Endothelial cell of umbilical vein (primary cell): ENCODE measurements around the gene LMTK3. TPM values are rescaled to one million over a fixed set of nuclear protein-coding genes. Genes with fewer than 3 reads are reported as not detected.

Experiments used
- BruUV-seq: library from RNA; stranded (reverse); fragments of 400-500 nt; replicated peaks from 2 replicates; lab custom pipeline; 2021; lab: Mats Ljungman, UMichigan
- CTCF ChIA-PET: fragments of 300-600, 350-600 bp; sonication (Branson Sonifier 250); formaldehyde crosslinking; loops from one replicate; lab custom pipeline; 2021; ENCODE audit warnings: antibody characterized with exemption, inconsistent platforms; lab: Charles Lee
- POLR2A ChIA-PET: fragments of 300-600, 350-600 bp; sonication (Branson Sonifier 250); formaldehyde crosslinking; loops from one replicate; lab custom pipeline; 2021; ENCODE audit warnings: antibody characterized with exemption, inconsistent platforms; lab: Charles Lee
- DNase-seq: peaks from one replicate; pipeline ENCODE4 v3.0.0-alpha.2; 2011; ENCODE audit warnings: low read depth, low spot score
- FAIRE-seq: peaks from 2 replicates; lab custom pipeline; 2011; peaks lifted over from hg19 to GRCh38; lab: Jason Lieb, UNC
- H2AFZ ChIP-seq: 2 replicates; pipeline ENCODE4 v1.6.0; 2012; ENCODE audit warnings: low read depth, low read length, control low read depth, inconsistent platforms
- H3K27ac ChIP-seq: 2 replicates; pipeline ENCODE4 v1.5.1; 2011; ENCODE audit warnings: low read depth, mild to moderate bottlenecking, control low read depth, low read length, moderate library complexity; ENCODE audit not compliant: insufficient read depth
- H3K27me3 ChIP-seq, 2 experiments: 2 replicates each; pipeline versions ENCODE4 v1.6.0 to v1.6.1; 2011; ENCODE audit warnings: low read length in 2 of 2, mixed read lengths in 1 of 2; ENCODE audit not compliant: control insufficient read depth in 2 of 2, insufficient read depth in 2 of 2
- H3K36me3 ChIP-seq, 2 experiments: 2 replicates in 1 of 2; 3 replicates in 1 of 2; pipeline ENCODE4 v1.5.1; 2011; ENCODE audit warnings: low read length in 2 of 2, mild to moderate bottlenecking in 1 of 2, moderate library complexity in 1 of 2; ENCODE audit not compliant: control insufficient read depth in 2 of 2, insufficient read depth in 2 of 2; ENCODE audit errors: extremely low read depth in 1 of 2
- H3K4me1 ChIP-seq: 3 replicates; pipeline ENCODE4 v1.5.1; 2011; ENCODE audit warnings: mild to moderate bottlenecking, low read length; ENCODE audit not compliant: control insufficient read depth, insufficient read depth; ENCODE audit errors: extremely low read depth
- H3K4me2 ChIP-seq: 2 replicates; pipeline ENCODE4 v1.6.1; 2011; ENCODE audit warnings: low read length, control low read depth, mixed read lengths; ENCODE audit not compliant: insufficient read depth
- H3K4me3 ChIP-seq, 3 experiments: fragments of 200-600 bp in 1 of 3; sonication (generic), shearing (Covaris generic) in 1 of 3; replicated peaks in 1 of 3; 2 replicates each; pipeline ENCODE4 v1.5.1; 2011 to 2016; ENCODE audit warnings: control low read depth in 3 of 3, low read length in 3 of 3, mild to moderate bottlenecking in 2 of 3, inconsistent platforms in 1 of 3, low read depth in 1 of 3, moderate library complexity in 1 of 3; ENCODE audit not compliant: insufficient read depth in 1 of 3
- H3K79me2 ChIP-seq: 2 replicates; pipeline ENCODE4 v1.6.0; 2012; ENCODE audit warnings: low read length, inconsistent platforms; ENCODE audit not compliant: control insufficient read depth, insufficient read depth
- H3K9ac ChIP-seq: replicated peaks from 2 replicates; pipeline ENCODE3; 2011; ENCODE audit warnings: low read length, control low read depth; ENCODE audit not compliant: insufficient read depth; ENCODE audit errors: extremely low read depth
- H3K9me1 ChIP-seq: replicated peaks from 3 replicates; pipeline ENCODE4 v1.6.0; 2011; ENCODE audit warnings: mild to moderate bottlenecking, low read length; ENCODE audit not compliant: control insufficient read depth, insufficient read depth; ENCODE audit errors: extremely low read depth
- H3K9me3 ChIP-seq: replicated peaks from 2 replicates; pipeline ENCODE4 v1.5.1; 2012; ENCODE audit warnings: low read length, inconsistent platforms; ENCODE audit not compliant: control insufficient read depth, insufficient read depth
- H4K20me1 ChIP-seq: replicated peaks from 2 replicates; pipeline ENCODE3; 2011; ENCODE audit warnings: mild to moderate bottlenecking, low read length; ENCODE audit not compliant: control insufficient read depth, insufficient read depth; ENCODE audit errors: extremely low read depth
- EZH2 ChIP-seq: IDR thresholded peaks from 2 replicates; pipeline ENCODE4 v1.6.1; 2012; ENCODE audit warnings: borderline replicate concordance, low read depth, mild to moderate bottlenecking, moderate library complexity, low read length, inconsistent platforms; ENCODE audit not compliant: severe bottlenecking
- FOS ChIP-seq: IDR thresholded peaks from 2 replicates; pipeline ENCODE4 v1.6.1; 2011; ENCODE audit warnings: mild to moderate bottlenecking, low read length, moderate library complexity, borderline replicate concordance; ENCODE audit not compliant: insufficient read depth
- GATA2 ChIP-seq: IDR thresholded peaks from 2 replicates; pipeline ENCODE4 v1.7.0; 2011; ENCODE audit warnings: low read depth, mild to moderate bottlenecking, moderate library complexity, mixed read lengths, low read length; ENCODE audit not compliant: insufficient read length, insufficient read depth
- JUN ChIP-seq: IDR thresholded peaks from 2 replicates; pipeline ENCODE4 v1.6.1; 2011; ENCODE audit warnings: borderline replicate concordance, low read depth; ENCODE audit not compliant: insufficient read length, insufficient read depth
- MAX ChIP-seq: IDR thresholded peaks from 2 replicates; pipeline ENCODE4 v1.6.1; 2011; ENCODE audit not compliant: insufficient read depth, insufficient read length
- MYC ChIP-seq: IDR thresholded peaks from one replicate; pipeline ENCODE4 v1.6.1; 2011; ENCODE audit warnings: mild to moderate bottlenecking, low read depth, low read length
- POLR2A ChIP-seq: IDR thresholded peaks from 2 replicates; pipeline ENCODE4 v1.6.1; 2012; ENCODE audit warnings: low read depth, mild to moderate bottlenecking, control low read depth, low read length
- POLR2AphosphoS5 ChIP-seq: IDR thresholded peaks from 2 replicates; pipeline ENCODE4 v1.6.1; 2012; ENCODE audit warnings: low read depth, mild to moderate bottlenecking, control low read depth, low read length, moderate library complexity; ENCODE audit not compliant: insufficient read depth
- dilution Hi-C: fragments of 300-500 bp; cut with MboI; formaldehyde crosslinking; loops from one replicate; pipeline ENCODE4 v1.15.0; 2019; ENCODE audit warnings: low sequenced_read_pairs; ENCODE audit not compliant: extremely low pct_ligation_motif_present
- intact Hi-C: fragments of 100-400 bp; cut with micrococcal nuclease; formaldehyde crosslinking; loops from one replicate; pipeline ENCODE4 v1.10.0; 2022
- polyA plus RNA-seq, 4 experiments: library from polyadenylated mRNA; depleted of rRNA in 3 of 4; stranded (reverse) in 3 of 4; unstranded in 1 of 4; fragments of >200 nt; gene quantifications; 2 replicates each; pipeline versions ENCODE4 v1.2.1 to v1.2.3, GENCODE V29; 2011 to 2012; ENCODE audit warnings: missing spikeins in 1 of 4
- total RNA-seq: library from RNA; stranded (reverse); gene quantifications from 2 replicates; pipeline ENCODE4 v1.2.3, GENCODE V29; 2021
- TF ChIP-seq, protein P1 (sequence below), 2 donors: IDR thresholded peaks; 1 replicate in 1 of 2; 2 replicates in 1 of 2; pipeline ENCODE4 v1.5.1; 2011; ENCODE audit warnings: low read length in 2 of 2, mild to moderate bottlenecking in 2 of 2, moderate library complexity in 2 of 2, control low read depth in 1 of 2, inconsistent platforms in 1 of 2, low read depth in 1 of 2; ENCODE audit not compliant: insufficient read depth in 1 of 2; ENCODE audit errors: extremely low read depth in 1 of 2

LMTK3 gene
- total and polyA plus RNA-seq, 2 donors (not counting 3 experiments of a cell fraction or from before 2014, with no cell fraction given) = 0.11 to 0.14 TPM

DNA sequence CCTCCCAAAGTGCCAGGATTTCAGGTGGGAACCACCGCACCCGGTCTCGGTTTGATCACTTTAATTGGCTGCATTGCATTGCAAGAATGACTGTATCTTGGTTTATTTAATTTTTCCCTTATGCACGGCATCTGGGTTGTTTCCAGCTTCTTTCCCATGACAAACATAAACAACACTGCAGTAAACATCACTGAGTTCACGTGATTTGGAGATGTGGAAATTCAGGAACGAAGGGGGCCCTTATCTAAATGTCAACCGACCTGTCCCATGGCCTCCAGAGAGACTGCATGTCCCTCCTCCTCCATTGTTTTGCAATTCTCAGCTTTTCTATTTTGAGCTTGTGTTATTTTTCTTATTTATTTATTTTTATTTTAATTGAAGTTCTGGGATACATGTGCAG, 25.9 kb upstream of the LMTK3 start:
- H3K9ac ChIP-seq = no peak overlapping the region
- H2AFZ ChIP-seq = no peak overlapping the region
- H3K27me3 ChIP-seq = no peaks in the 10 kb centered on the region
- H3K9me1 ChIP-seq = no peaks in the 10 kb centered on the region
- ChIA-PET POLR2A (no interaction called here), CTCF (no interaction called here)
- TF ChIP-seq, protein P1, sequence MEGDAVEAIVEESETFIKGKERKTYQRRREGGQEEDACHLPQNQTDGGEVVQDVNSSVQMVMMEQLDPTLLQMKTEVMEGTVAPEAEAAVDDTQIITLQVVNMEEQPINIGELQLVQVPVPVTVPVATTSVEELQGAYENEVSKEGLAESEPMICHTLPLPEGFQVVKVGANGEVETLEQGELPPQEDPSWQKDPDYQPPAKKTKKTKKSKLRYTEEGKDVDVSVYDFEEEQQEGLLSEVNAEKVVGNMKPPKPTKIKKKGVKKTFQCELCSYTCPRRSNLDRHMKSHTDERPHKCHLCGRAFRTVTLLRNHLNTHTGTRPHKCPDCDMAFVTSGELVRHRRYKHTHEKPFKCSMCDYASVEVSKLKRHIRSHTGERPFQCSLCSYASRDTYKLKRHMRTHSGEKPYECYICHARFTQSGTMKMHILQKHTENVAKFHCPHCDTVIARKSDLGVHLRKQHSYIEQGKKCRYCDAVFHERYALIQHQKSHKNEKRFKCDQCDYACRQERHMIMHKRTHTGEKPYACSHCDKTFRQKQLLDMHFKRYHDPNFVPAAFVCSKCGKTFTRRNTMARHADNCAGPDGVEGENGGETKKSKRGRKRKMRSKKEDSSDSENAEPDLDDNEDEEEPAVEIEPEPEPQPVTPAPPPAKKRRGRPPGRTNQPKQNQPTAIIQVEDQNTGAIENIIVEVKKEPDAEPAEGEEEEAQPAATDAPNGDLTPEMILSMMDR (IDR thresholded peaks at IDR 0.05; ENCODE audit: extremely low read depth in 1 of 2, insufficient read depth in 1 of 2, low read depth in 1 of 2, low read length in 2 of 2) = no peak
- TF ChIP-seq POLR2AphosphoS5 (no peak), JUN (no peak), MAX (no peak), MYC (no peak), FOS (no peak), POLR2A (no peak), EZH2 (no peak), GATA2 (no peak)
- intact Hi-C loops (no loop called here), dilution Hi-C loops (no loop called here)
- no peak overlapping the region for H3K4me2 ChIP-seq
- H4K20me1 ChIP-seq = no peaks in the 10 kb centered on the region
- no peaks in the 10 kb centered on the region for H3K36me3 ChIP-seq
- DNase-seq (no peak), FAIRE-seq (no peak)
- H3K79me2 ChIP-seq = no peaks in the 10 kb centered on the region
- H3K9me3 ChIP-seq = no peaks in the 10 kb centered on the region
- H3K4me1 ChIP-seq = no peaks in the 10 kb centered on the region
- BruUV-seq = no TSS peak
- no peak overlapping the region for H3K4me3 ChIP-seq
- H3K27ac ChIP-seq = no peak overlapping the region
